NCI-H2107 (cell line): ENCODE data around the gene SHROOM2.
"Not testable (repeated sequence)": the region's sequence is repeated elsewhere in the genome, so short reads cannot be mapped to it uniquely, and the experiment has no call there.

ENCODE experiments used
- DNase-seq: peaks from one replicate; lab custom pipeline; 2025; lab: John Stamatoyannopoulos, UW

Gene SHROOM2

GRCh38 chrX:9785254-9785943 is 830 bp upstream of the SHROOM2 start:
- no peak for DNase-seq

- no peak for DNase-seq
Observed at GRCh38 chrX:9786798-9787635, 788 bp downstream of the SHROOM2 start.

GRCh38 chrX:9788911-9789310 is 2.7 kb downstream of the SHROOM2 start:
- no peak for DNase-seq

- DNase-seq: no peak
Observed at GRCh38 chrX:9789555-9789954, 3.3 kb downstream of the SHROOM2 start.

- DNase-seq: no peak
Observed at GRCh38 chrX:9790866-9791265, 4.6 kb downstream of the SHROOM2 start.

GRCh38 chrX:9794495-9794894 is 8.3 kb downstream of the SHROOM2 start:
- no peak for DNase-seq

GRCh38 chrX:9797384-9798360 is 11.4 kb downstream of the SHROOM2 start:
- DNase-seq: no peak

GRCh38 chrX:9802737-9803136 is 16.5 kb downstream of the SHROOM2 start:
- no peak for DNase-seq

- no peak for DNase-seq
Observed at GRCh38 chrX:9804444-9804843, 18.2 kb downstream of the SHROOM2 start.

GRCh38 chrX:9805956-9806355 is 19.7 kb downstream of the SHROOM2 start:
- DNase-seq: no peak

GRCh38 chrX:9807355-9808182 is 21.3 kb downstream of the SHROOM2 start:
- no peak for DNase-seq

- DNase-seq: not testable (repeated sequence)
Observed at GRCh38 chrX:9809876-9810275, 23.6 kb downstream of the SHROOM2 start.

- DNase-seq: not testable (repeated sequence)
Observed at GRCh38 chrX:9811086-9811485, 24.9 kb downstream of the SHROOM2 start.

- DNase-seq: no peak
Observed at GRCh38 chrX:9816084-9816700, 30.0 kb downstream of the SHROOM2 start.

- no peak for DNase-seq
Observed at GRCh38 chrX:9821572-9821971, 35.3 kb downstream of the SHROOM2 start.

GRCh38 chrX:9824554-9824953 is 38.3 kb downstream of the SHROOM2 start:
- no peak for DNase-seq

GRCh38 chrX:9825129-9825790 is 39.0 kb downstream of the SHROOM2 start:
- DNase-seq: no peak

GRCh38 chrX:9825966-9826365 is 39.7 kb downstream of the SHROOM2 start:
- no peak for DNase-seq

GRCh38 chrX:9829308-9830267 is 43.4 kb downstream of the SHROOM2 start:
- no peak for DNase-seq
